GM21526 (cell line): ENCODE data around the gene PFKM.
A peak's percentile ranks its signal among the peaks of the same experiment; 100 is the strongest.
"Not testable (repeated sequence)": the region's sequence is repeated elsewhere in the genome, so short reads cannot be mapped to it uniquely, and the experiment has no call there.

Experiments used
- ATAC-seq: cut with Tn5 transposase; IDR thresholded peaks from one replicate; pipeline ENCODE4 v1.9.1; 2021; ENCODE audit warnings: moderate library complexity; ENCODE audit not compliant: unreplicated experiment, low FRiP score

Gene PFKM

DNA sequence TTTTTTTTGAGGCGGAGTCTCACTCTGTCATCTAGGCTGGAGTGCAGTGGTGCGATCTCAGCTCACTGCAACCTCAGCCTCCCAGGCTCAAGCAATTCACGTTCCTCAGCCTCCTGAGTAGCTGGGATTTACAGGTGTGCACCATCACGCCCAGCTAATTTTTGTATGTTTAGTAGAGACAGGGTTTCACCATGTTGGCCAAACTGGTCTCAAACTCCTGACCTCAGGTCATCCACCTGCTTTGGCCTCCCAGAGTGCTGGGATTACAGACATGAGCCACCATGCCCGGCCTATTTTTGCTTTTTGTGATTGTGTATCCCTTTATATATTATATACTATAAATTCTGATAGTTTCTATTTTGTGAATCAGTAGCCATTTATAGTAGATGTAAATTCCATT lies 36.6 kb downstream of the PFKM start:
- not testable (repeated sequence) for ATAC-seq

DNA sequence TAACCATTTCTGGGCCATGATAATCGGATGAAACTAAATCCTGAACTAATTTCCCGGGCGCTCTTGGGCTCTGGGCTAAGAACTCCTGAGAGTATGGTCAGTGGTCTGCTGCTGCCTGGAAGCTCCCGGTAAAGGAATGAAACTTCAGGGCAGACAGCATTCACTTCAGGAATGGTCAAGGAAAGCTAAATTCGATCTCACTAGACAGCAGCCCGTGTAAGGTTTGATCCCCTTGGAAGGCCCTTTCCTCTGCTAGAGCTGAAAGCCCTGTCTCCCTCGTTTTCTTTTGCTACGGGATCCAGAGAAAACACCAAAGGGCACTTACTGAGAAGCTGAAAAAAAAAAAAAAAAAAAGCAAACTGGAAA lies 37.5 kb downstream of the PFKM start:
- ATAC-seq = no peak

DNA sequence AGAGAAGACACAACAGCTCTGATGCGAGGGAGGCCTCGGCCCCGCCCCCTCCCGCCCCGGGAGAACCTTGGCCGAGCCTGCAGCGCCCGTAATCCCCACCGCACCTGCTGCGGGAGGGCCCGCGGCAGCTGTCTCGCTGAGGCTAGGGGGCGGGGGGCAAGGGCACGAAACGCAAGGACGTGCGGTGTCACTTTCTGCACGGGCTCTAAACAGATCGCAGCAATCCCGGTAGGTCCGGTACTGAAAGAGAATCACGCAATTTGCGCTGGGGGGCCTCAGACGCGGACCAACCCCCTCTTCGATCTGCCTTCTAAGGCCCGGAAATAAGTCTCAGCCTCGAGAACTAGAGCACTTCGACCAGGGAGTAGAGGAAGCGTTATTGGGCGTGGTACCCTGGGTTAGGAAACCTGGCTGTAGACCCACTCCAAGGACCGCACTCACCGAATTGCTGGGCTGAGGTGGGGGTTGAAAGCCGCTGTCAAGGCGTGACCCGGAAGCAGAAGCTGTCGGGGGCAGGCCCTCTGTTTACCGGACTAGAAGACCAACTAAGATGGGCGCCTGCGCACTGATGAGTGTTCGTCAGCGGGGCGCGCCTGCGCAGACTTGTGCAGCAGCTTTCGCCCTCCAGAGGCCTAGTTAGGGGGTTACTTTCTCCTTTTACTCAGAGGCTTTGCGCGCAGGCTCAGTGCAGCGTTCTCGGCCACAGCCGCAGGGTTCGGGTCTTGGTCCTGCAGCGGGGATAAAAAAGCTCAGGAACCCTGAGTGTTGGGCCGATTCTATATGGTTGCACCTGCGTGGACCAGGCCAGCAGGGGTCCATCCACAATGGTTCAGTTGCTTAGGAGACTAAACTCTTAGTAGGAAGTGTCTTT lies 38.1 kb downstream of the PFKM start, which contains the start of gene ASB8:
Gene ASB8, minus strand, starts transcription at position 498 of the 871 bp plus-strand sequence. CDS start 4,019 bp downstream, outside the sequence.
- ATAC-seq = peak; percentile 87

DNA sequence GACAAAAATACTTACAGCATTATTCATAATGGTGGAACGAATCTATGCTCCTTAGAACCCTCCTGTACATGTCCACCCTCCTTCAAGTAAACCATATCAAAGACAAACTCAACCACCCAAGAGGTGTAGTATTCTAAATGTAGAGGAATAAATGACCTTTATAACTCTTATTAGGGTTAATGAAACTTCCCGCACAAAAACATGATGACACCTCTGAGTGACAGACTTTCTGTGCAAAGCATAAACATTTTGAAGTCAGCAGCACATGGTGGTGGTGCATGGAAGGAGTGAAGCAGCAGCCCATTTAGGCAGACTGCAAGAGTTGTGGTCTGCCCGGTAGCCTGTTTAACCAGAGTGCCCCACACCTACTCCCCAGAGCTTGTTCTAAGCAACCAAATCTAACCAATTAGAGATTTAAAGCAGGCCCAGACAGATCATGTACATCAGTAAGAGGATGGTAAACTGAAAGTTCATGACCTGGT lies 38.8 kb downstream of the PFKM start:
- ATAC-seq = peak; percentile 3

DNA sequence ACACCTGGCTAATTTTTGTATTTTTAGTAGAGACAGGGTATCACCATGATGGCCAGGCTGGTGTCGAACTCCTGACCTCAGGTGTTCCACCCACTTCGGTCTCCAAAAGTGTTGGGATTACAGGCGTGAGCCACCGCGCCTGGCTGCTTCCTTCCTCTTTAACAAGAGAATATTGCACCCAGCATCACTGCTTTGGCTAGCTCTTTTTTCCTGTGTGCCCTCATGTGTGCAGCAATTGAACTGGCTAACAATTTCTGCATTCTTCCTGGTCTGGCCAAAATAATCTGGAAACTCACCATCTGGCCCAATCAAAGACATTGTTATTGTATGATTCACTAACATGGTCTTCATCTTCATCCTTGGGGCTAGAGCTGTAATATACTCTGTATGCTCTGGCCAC lies 40.9 kb downstream of the PFKM start:
- ATAC-seq = no peak

DNA sequence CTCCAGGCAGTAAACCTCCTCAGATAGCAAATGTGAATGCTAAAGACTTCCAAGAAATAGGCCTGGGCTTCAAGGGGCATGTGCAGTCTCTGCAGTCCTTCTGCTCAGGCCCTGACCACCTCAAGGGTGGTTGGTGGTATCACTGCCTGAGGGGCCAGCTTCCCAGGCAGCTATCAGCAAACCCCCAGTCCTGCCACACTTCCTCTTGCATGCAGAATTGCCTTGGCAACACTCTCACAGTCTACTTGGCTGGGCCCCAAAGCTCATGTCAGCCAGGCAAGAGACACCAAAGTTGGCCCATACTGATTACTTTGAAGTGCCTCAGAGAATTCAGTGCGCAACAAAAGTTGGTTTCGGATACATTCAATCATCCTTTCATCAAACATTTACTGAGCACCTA lies 41.6 kb downstream of the PFKM start:
- no peak for ATAC-seq

DNA sequence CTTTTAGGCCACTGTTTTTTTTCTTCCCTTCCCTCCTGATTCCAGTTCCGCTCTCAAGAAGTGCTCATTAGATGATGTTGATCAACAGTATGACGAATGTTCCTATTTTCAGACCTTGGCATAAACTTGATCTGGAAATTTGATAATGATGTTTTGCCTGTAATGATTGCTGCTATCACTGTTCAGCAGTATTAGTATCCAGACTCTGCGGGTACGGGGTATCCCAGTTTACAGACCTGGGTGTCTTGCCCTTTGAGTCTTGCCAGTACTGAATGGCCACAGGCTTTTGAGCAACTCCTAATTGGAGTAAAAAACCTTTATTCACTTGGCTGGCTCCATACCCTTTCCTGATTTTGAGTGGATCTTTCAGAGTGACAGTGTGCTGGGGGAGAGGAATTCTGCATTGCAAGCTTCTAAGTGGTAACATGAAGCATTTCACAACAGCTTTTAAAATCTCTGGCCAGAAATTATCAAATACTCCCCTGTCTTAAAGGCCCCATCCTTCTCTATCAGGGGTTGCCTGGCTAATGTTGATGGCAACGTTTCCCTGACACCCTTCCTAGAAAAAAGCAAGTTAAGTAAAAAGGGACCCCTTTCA lies 44.1 kb downstream of the PFKM start:
- ATAC-seq = no peak

DNA sequence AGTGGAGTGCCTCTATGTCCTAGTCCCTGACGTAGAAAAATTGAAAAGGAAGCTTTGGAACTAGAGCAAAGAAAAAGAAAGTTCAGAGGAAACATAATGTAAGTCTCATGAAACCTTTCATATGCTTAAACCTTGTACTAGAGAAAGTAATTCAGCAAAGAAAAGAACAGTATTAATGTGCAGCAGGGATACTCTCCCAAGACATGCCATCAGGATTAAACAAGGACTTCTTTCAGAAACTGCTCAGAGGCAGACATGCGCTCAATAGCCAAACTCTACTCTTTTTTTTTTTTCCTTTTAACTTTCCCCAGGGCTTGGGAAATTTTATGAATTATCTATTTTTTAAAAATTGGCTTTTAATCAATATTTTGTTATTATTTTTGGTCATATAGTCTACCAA lies 45.3 kb downstream of the PFKM start:
- ATAC-seq = no peak

DNA sequence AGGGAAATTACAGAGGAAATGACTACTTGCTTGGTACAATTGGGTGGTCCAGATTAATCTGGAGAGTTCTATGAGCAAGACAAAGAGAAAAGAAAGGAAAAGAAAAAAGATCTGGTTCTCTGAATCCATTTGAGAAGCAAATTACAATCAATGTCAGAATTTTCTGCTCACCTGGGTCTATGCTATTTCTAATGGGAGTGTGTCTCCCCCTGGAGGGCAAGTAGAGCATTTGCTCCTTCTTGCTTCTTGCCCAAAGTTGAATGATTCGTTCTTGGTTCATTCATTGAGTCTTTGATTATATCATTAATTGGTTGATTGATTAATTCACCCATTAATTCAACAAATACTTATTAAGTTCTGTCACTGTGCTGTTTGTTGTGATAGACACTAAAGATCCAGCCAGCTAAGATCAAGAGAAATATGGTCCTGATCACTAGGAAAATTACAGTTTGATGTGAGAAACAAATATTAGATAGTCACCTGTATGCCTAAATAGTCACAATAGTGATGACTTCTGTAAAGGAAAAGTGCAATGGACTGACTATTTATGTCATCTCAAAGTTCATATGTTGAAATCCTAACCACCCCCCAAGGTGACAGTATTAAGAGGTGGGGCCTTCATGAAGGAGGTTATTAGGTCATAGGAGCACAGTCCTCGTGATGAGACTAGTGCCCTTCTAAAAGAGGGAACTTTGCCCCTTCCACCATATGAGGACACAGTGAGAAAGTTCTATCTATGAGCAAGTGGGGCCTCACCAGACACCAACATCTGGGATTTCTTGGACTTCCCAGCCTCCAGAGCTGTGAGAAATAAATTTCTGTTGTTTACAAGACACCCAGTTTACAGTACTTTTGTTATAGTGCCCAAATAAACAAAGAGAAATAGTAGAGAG lies 46.2 kb downstream of the PFKM start:
- no peak for ATAC-seq

DNA sequence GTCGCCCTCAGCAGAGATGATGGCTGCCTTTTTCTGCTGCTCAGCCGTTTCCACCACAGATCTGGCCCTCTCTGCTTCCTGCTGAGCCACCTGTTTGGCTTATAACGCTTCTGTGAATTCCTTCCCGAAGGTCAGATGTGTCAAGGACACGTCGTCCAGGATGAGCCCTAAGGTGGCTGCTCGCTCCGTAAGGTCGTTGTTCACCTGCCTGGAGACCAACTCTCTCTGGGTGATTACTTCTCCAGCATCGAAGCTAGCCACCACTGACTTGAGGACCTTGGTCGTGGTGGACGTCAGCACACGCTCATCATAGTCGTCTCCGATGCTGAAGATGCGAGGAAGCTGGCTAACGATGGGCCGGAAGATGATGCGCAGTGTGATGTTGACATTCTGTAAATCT lies 49.8 kb downstream of the PFKM start:
- ATAC-seq = no peak

DNA sequence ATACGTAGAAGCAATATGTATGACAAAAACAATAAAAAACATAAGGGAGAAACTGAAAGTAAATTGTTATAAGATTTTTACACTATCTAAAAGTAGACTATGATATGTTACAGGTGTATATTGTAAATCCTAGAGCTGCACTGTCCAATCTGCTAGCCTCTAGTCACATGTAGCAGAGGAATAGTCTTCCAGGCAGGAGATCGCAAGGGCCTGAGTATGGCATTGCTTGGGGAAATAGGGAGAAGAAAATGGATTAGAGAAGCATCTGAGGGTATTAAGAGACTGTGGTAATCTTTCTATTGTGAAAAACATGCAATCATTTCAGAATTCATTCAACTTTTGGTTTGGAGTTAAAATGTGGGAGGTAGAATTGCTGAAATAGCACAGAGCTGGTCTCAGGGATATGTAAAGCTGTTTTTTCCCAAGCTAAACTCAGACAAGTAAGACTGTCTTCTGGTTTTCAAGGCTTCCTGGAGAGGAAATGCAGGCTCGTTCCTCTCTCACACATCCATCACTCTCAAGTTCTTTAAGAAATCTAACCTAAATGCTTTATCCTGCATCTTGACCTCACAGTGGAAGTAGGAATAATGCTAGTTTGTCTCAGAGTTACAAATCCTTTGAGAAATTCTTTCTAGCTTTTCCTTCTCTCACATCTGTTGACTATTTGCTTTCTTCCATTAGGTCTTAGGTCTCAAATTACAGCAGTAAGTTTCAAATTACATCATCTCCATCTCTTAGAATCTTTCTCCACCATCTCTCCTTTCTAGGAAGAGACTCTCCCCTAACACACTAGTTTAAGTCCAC lies 56.7 kb downstream of the PFKM start:
- ATAC-seq = no peak

DNA sequence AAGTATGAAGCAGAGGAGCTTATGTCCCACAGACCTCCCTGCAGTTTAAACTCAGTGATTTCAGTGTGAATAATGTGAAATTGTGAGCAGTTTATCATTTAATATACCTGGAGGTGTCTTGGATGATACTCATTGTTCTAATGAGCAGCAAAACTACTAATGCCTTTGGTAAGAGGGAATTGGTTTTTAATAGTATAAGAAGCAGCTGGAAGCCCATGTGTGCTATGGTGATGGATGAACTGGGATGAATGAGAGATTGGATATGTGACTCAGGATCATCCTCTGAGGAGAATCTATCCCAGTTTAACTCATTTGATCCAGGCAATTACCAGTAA lies 57.2 kb downstream of the PFKM start:
- no peak for ATAC-seq

DNA sequence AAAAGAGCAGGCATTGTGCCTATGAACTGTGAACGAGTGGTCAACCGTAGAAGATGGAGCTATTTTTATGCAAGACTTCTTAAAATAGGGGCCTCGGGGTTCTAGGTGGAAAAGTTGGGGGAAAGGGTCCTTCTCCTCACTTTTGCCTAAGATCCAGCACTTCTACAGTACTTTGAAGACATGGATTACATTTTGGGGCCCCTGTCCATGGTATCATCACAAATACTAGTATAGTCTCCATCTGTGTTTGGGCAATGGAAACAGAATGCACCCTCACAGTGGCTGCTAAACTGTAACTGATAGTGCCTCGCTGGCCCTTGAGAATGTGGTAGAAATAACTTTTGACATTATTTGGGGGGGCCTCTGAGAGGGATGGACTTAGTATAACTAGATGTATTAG lies 58.8 kb downstream of the PFKM start:
- ATAC-seq = no peak

DNA sequence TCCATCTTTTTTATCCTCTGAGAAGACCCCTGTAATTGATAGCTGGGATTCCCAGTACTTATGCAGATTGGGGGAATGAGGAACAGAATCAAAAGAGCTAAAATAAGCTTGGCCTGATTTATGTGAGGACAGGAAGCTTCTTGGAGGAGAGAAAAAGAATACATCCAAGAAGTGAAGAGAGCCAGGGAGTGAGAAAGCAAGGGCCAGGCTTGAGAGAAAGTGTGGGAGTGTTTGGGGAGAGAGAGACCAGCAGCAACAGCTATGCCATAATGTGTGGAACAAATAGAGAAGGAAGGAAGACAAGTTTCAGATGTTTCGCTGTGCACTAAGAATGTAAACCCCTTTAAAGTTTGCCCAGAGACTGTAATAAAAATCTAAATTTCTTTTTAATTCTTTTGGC lies 60.3 kb downstream of the PFKM start:
- no peak for ATAC-seq

DNA sequence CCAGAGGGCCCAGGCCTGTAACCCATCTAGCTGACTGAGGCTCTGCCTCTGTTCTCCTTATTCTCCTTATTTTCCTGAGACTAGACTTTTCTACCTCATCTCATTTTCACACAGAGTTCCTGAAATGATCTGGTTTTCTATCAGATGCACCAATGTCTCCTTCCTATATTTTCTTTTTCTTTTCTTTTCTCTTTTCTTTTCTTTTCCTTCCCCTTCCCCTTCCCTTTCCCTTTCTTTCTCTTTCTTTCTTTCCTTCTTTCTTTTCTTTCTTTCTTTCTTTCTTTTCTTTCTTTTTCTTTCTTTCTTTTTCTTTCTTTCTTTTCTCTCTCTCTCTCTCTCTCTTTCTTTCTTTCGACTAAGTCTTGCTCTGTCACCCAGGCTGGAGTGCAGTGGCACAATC lies 61.3 kb downstream of the PFKM start:
- ATAC-seq = no peak

DNA sequence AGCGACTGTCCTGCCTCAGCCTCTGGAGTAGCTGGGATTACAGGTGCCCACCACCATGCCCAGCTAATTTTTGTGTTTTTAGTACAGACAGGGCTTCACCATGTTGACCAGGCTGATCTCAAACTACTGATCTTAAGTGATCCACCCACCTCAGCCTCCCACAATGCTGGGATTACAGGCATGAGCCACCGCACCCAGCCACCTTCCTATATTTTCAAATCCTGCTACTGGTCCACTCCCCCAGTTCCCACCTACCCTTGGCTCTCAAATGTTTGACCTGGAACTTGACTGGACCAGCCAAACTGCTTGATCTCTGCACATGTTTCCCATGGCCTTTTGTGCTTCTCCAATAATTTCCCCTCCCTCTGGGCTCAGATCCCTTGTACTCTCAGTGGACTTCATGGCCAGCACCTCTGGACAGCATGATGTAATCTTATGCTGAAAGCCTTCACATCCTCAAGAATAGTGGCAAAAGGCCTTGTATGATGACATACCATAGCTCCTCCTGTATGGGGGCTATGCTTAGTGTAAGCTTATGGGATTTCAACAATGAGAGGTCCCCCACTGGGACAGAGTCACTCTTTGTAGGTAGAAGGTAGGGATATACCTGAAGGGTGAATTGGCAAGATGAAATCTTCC lies 61.8 kb downstream of the PFKM start:
- no peak for ATAC-seq

DNA sequence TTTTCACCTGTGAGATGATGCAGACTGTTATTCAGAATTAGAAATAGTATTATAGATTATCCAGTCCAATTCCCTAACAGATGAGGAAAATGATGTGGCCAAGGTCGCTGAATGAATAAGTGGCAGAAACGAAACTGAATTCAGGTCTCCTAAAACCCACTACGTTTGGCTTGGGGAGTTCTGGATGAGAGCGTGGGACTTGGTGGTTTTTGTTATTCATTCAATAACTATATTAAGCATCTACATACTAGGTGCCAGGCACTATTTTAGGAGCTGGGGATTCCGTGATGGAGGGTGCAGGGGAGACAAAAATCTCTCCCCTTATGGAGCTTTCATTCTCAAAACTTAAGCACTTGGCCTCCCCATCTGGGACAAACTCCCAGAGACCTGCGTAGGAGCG lies 63.5 kb downstream of the PFKM start:
- ATAC-seq = no peak

DNA sequence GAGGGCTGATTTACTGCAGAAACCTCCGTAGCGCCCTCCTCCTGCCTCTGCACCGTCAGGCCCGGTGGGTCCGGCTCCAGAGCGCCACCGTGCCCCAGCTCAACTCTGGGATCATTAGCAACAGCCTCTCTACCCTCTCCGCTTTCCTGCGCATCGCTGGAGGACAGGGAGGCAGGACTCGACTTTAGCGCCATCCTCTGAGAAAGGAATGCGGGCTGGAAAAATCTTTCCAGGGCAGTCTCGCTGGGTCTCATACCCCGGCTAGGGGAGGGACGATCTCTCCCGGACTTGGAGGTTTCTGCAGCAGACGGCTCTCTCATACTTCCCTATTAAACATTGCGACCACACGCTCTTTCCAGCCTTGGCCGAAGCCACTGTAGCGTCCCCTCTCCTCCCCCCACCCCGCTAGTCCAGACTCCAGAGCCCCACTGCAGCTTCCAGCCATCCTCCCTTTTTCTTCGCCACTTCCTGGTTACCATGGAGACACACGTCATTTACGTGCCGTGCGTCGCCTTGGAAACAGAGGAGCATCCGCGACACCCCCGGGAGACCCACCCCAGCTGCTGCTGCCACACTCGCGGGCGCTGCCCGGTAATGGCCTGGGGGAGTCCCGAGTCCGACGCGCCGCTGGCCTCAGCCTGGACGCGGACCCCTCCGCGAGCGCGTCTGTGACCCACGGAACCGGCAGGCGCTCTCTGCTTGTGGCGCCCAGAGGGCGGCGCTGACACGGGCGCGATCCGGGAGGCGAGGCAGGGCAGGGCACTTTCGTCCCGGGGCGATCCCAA lies 64.1 kb downstream of the PFKM start, which contains the start of gene CCDC184:
Gene CCDC184, plus strand, starts transcription at position 554 of the 785 bp plus-strand sequence. CDS start 479 bp downstream, outside the sequence.
- ATAC-seq = peak; percentile 58
